Measurements from ENCODE around the gene MCF2L.

DNA sequence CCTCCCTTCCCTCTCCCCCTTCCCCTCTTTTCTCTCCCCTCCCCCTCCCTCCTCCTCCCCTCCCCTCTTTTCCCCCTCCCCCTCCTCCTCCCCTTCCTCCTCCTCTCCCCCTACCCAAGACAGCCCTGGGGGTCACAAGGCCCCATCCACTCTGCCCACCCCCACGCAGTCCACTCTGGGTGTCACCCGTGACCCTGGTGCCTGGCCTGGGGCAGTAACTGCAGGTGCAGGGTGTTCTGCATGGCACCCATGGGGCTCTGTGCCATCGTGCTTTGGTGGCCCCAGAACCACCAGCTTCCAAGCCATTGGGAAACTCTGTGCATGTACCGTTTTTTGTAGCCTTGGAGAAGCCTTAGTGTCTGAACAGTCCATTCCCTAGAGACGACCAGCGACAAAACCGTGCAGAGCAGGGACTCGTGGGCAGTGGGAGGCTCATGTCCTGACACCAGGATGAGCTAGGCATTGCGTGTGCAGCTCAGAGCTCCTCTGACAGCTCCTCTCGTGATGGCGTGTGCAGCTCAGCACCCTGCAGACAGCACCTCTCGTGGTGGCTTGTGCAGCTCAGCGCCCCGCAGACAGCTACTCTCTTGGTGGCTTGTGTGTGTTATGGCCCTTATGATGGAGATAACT is 92.9 kb downstream of the MCF2L start:
- TF ChIP-seq, protein P1, sequence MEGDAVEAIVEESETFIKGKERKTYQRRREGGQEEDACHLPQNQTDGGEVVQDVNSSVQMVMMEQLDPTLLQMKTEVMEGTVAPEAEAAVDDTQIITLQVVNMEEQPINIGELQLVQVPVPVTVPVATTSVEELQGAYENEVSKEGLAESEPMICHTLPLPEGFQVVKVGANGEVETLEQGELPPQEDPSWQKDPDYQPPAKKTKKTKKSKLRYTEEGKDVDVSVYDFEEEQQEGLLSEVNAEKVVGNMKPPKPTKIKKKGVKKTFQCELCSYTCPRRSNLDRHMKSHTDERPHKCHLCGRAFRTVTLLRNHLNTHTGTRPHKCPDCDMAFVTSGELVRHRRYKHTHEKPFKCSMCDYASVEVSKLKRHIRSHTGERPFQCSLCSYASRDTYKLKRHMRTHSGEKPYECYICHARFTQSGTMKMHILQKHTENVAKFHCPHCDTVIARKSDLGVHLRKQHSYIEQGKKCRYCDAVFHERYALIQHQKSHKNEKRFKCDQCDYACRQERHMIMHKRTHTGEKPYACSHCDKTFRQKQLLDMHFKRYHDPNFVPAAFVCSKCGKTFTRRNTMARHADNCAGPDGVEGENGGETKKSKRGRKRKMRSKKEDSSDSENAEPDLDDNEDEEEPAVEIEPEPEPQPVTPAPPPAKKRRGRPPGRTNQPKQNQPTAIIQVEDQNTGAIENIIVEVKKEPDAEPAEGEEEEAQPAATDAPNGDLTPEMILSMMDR (IDR thresholded peaks at IDR 0.05; ENCODE audit: poor library complexity, severe bottlenecking) = no peak
- TF ChIP-seq, protein P2, sequence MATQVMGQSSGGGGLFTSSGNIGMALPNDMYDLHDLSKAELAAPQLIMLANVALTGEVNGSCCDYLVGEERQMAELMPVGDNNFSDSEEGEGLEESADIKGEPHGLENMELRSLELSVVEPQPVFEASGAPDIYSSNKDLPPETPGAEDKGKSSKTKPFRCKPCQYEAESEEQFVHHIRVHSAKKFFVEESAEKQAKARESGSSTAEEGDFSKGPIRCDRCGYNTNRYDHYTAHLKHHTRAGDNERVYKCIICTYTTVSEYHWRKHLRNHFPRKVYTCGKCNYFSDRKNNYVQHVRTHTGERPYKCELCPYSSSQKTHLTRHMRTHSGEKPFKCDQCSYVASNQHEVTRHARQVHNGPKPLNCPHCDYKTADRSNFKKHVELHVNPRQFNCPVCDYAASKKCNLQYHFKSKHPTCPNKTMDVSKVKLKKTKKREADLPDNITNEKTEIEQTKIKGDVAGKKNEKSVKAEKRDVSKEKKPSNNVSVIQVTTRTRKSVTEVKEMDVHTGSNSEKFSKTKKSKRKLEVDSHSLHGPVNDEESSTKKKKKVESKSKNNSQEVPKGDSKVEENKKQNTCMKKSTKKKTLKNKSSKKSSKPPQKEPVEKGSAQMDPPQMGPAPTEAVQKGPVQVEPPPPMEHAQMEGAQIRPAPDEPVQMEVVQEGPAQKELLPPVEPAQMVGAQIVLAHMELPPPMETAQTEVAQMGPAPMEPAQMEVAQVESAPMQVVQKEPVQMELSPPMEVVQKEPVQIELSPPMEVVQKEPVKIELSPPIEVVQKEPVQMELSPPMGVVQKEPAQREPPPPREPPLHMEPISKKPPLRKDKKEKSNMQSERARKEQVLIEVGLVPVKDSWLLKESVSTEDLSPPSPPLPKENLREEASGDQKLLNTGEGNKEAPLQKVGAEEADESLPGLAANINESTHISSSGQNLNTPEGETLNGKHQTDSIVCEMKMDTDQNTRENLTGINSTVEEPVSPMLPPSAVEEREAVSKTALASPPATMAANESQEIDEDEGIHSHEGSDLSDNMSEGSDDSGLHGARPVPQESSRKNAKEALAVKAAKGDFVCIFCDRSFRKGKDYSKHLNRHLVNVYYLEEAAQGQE (IDR thresholded peaks at IDR 0.05; ENCODE audit: borderline replicate concordance) = no peak
- TF ChIP-seq EZH2 (IDR thresholded peaks at IDR 0.05; ENCODE audit: borderline replicate concordance, insufficient read depth, low read length, poor library complexity, severe bottlenecking) = no peak
- TF ChIP-seq SMC3 (conservative IDR thresholded peaks at IDR 0.05; ENCODE audit: poor library complexity) = no peak
- TF ChIP-seq MXI1 (conservative IDR thresholded peaks at IDR 0.05; ENCODE audit: poor library complexity, severe bottlenecking) = no peak
- TF ChIP-seq POLR2AphosphoS5 (IDR thresholded peaks at IDR 0.05) = no peak
- no peak for TF ChIP-seq RAD21 (conservative IDR thresholded peaks at IDR 0.05)
- no peak for TF ChIP-seq TAF1 (IDR thresholded peaks at IDR 0.05; ENCODE audit: low read depth)
- TF ChIP-seq EP300 (conservative IDR thresholded peaks at IDR 0.05; ENCODE audit: poor library complexity, severe bottlenecking) = no peak

Data from neural cell (in vitro differentiated cells).